Osteoblast (primary cell): ENCODE data around the gene FUBP1. TPM values are rescaled to one million over a fixed set of nuclear protein-coding genes. Genes with fewer than 3 reads are reported as not detected.

Source experiments
- DNase-seq: peaks from one replicate; pipeline ENCODE4 v3.0.0; 2011; ENCODE audit warnings: low spot score, mixed read lengths; ENCODE audit not compliant: insufficient read length; ENCODE audit errors: missing footprints
- H2AFZ ChIP-seq: 2 replicates; pipeline ENCODE4 v1.6.0; 2011; ENCODE audit warnings: mild to moderate bottlenecking, low read length
- H3K27ac ChIP-seq: 2 replicates; pipeline ENCODE4 v1.5.1; 2011; ENCODE audit warnings: mild to moderate bottlenecking, low read depth, low read length, moderate library complexity
- H3K27me3 ChIP-seq: 2 replicates; pipeline ENCODE4 v1.6.0; 2012; ENCODE audit warnings: mild to moderate bottlenecking, control low read depth, inconsistent platforms, low read length, moderate library complexity; ENCODE audit not compliant: insufficient read depth
- H3K36me3 ChIP-seq: 2 replicates; pipeline ENCODE4 v1.5.1; 2011; ENCODE audit warnings: mild to moderate bottlenecking, low read length, control low read depth, moderate library complexity; ENCODE audit not compliant: insufficient read depth
- H3K4me1 ChIP-seq: 2 replicates; pipeline ENCODE4 v1.5.1; 2011; ENCODE audit warnings: mild to moderate bottlenecking, low read length, control low read depth, moderate library complexity; ENCODE audit not compliant: insufficient read depth
- H3K4me2 ChIP-seq: 2 replicates; pipeline ENCODE4 v1.6.0; 2011; ENCODE audit warnings: mild to moderate bottlenecking, low read length; ENCODE audit not compliant: insufficient read depth
- H3K4me3 ChIP-seq: fragments of 200-600 bp; sonication (generic); 3 replicates; pipeline ENCODE4 v1.5.1; 2012; ENCODE audit warnings: mild to moderate bottlenecking, low read length, inconsistent platforms; ENCODE audit not compliant: insufficient read depth
- H3K79me2 ChIP-seq: 2 replicates; pipeline ENCODE4 v1.6.0; 2012; ENCODE audit warnings: mild to moderate bottlenecking, low read length, control low read depth, inconsistent platforms; ENCODE audit not compliant: insufficient read depth
- H3K9me3 ChIP-seq: 2 replicates; pipeline ENCODE4 v1.5.1; 2011; ENCODE audit warnings: low read depth, low read length, control low read depth
- H4K20me1 ChIP-seq: 2 replicates; pipeline ENCODE4 v1.6.0; 2012; ENCODE audit warnings: mild to moderate bottlenecking, low read length, control low read depth; ENCODE audit not compliant: insufficient read depth
- CTCF ChIP-seq: IDR thresholded peaks from 2 replicates; pipeline ENCODE4 v1.5.1; 2011; ENCODE audit warnings: mild to moderate bottlenecking, low read depth, low read length, moderate library complexity; ENCODE audit errors: extremely low read depth
- total RNA-seq: library from RNA; depleted of rRNA; stranded (reverse); fragments of >200 nt; gene quantifications from 2 replicates; pipeline ENCODE4 v1.2.3, GENCODE V29; 2012

Gene FUBP1
- total RNA-seq, 1 donor, result 91.6 TPM

GRCh38 chr1:77958391-77958790 lies 20.5 kb downstream of the FUBP1 start:
- Histone ChIP-seq H2AFZ (no peak overlapping the region), H3K4me1 (peaks cover 14% of the 10 kb centered on the region), H3K4me3 (no peak overlapping the region), H3K27me3 (no peaks in the 10 kb centered on the region), H4K20me1 (peaks cover 16% of the 10 kb centered on the region), H3K79me2 (peaks cover 60% of the 10 kb centered on the region), H3K36me3 (peaks cover 96% of the 10 kb centered on the region), H3K4me2 (no peak overlapping the region), H3K9me3 (no peaks in the 10 kb centered on the region), H3K27ac (peak overlapping the region; percentile 3)
- TF ChIP-seq CTCF, result no peak
- DNase-seq, result no peak

DNA sequence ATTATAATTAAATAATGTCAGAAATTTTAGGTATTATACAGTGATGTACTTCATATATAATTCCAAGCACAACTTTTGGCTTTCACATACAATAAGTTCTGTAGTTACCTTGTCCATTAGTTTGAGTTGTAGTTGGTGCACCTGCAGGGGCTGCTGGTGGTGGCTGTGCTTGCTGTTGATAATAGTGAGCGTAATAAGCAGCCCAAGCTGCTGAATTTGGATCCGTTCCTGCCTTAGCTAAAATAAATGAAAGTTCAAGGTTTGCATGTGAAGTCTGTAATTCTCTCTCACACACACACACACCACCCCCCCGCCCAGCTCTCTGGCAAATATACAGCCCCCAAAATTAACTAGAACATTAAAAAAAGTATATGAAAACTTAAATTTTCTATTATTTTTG lies 22.4 kb downstream of the FUBP1 start:
- H3K79me2 ChIP-seq, result peaks cover 59% of the 10 kb centered on the region
- TF ChIP-seq CTCF, result no peak

GRCh38 chr1:77955709-77956108 lies 23.2 kb downstream of the FUBP1 start:
- Histone ChIP-seq H3K4me1 (peaks cover 5% of the 10 kb centered on the region), H3K4me2 (no peak overlapping the region), H3K4me3 (no peak overlapping the region), H3K79me2 (peaks cover 58% of the 10 kb centered on the region), H3K27me3 (no peaks in the 10 kb centered on the region), H4K20me1 (peaks cover 9% of the 10 kb centered on the region), H2AFZ (no peak overlapping the region), H3K9me3 (no peaks in the 10 kb centered on the region), H3K27ac (no peak overlapping the region), H3K36me3 (peaks cover 96% of the 10 kb centered on the region)
- TF ChIP-seq CTCF, result no peak
- no peak for DNase-seq

More for the DNA sequence above, 22.4 kb downstream of the FUBP1 start:
- no peak for DNase-seq
- Histone ChIP-seq H3K36me3 (peaks cover 96% of the 10 kb centered on the region), H4K20me1 (peaks cover 12% of the 10 kb centered on the region), H3K4me3 (no peak overlapping the region), H3K27ac (no peak overlapping the region), H3K4me1 (peaks cover 6% of the 10 kb centered on the region), H3K4me2 (no peak overlapping the region), H3K27me3 (no peaks in the 10 kb centered on the region), H3K9me3 (no peaks in the 10 kb centered on the region), H2AFZ (no peak overlapping the region)

DNA sequence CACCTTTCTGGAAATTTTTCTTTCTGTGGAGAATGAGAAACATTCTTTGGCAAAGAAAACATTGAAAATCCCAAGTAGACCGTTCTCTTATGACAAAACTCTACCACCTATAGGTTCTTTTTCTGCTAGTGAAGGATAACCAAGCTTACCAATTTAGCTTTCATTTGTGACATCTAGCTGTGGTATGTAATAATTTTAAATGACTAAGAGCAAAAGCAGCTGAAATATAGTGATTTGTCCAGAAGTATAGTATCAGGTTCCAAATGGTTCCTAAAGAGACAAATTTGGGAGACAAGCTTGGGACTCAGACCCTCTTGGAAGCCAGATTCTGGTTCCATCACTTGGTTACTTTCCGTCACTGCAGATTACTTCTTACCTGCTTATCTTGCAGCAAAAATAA lies 24.4 kb downstream of the FUBP1 start:
- Histone ChIP-seq H3K36me3 (peaks cover 95% of the 10 kb centered on the region), H3K27ac (no peak overlapping the region), H3K4me3 (no peak overlapping the region), H3K4me1 (peaks cover 5% of the 10 kb centered on the region), H3K79me2 (peaks cover 55% of the 10 kb centered on the region), H3K27me3 (no peaks in the 10 kb centered on the region), H3K9me3 (no peaks in the 10 kb centered on the region), H3K4me2 (no peak overlapping the region), H2AFZ (no peak overlapping the region), H4K20me1 (peaks cover 10% of the 10 kb centered on the region)
- no peak for TF ChIP-seq CTCF
- DNase-seq, result peak; percentile 39
